T47D (cell line): ENCODE results near the gene GMDS.

Experiments
- DNase-seq, 2 experiments: peaks; one replicate each; pipeline versions ENCODE4 v3.0.0 to v3.0.0-alpha.2; 2011 to 2012; ENCODE audit warnings: low read depth in 1 of 2, low spot score in 1 of 2
- JUND ChIP-seq: IDR thresholded peaks from 2 replicates; pipeline ENCODE4 v1.6.1; 2012; ENCODE audit warnings: low read depth
- in situ Hi-C: cut with HindIII; loops from 2 replicates; pipeline ENCODE4 v1.10.0; 2016; ENCODE audit warnings: low sequenced_read_pairs, low pct_unique_long_range_greater_than_20kb

GMDS gene

DNA sequence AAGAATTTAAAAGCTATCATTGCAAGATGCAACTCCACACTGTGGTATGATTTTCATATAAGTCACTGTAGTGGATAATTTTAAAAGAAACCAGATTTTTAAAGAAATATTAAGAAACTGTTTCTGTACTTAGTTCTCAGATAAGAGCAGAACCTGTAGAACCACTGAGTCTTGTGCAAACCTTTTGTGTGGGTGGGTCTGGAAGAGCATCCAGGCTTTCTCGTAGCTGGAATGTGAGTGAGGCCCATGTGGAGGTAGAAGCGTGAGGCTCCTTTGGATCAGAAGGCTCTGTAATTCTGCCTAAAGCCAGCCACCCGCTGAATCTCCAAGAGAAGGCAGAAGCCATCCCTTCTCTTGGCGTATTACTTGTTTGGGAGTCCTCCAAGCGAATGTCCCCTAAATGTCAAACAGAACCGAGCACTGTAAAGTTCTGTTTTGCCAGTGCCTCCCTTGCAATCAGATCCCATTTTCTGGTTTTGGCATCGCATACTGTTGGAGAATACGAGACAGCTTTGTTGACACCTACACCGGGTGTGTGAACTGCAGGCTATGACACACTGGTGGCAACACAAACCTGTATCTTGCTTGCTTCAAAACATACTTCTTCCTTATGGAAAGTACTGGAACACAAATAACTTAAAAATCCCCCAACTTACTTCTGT, 447.0 kb downstream of the GMDS start:
- in situ Hi-C loops = no loop called here
- TF ChIP-seq JUND = no peak
- no peak for DNase-seq

DNA sequence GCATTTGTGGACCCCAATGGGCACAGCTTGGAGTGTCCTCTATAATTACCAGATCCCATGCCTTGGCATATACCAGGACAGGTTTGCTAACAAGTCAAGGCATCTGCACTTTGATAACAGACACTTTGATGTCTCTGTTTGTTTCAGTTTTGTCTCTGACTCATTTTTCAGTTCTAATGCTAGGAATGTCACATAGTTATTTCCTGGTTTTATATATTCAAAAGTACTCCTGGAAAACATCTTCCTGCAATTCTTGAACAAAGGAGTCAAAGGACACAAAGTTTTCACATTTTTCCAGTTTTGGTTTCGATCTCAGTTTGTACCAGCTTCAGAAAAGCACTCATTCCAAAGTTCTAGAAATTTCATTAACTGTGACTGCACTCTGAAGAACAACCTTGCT, 447.6 kb downstream of the GMDS start:
- DNase-seq = no peak
- TF ChIP-seq JUND = no peak
- in situ Hi-C loops = no loop called here

DNA sequence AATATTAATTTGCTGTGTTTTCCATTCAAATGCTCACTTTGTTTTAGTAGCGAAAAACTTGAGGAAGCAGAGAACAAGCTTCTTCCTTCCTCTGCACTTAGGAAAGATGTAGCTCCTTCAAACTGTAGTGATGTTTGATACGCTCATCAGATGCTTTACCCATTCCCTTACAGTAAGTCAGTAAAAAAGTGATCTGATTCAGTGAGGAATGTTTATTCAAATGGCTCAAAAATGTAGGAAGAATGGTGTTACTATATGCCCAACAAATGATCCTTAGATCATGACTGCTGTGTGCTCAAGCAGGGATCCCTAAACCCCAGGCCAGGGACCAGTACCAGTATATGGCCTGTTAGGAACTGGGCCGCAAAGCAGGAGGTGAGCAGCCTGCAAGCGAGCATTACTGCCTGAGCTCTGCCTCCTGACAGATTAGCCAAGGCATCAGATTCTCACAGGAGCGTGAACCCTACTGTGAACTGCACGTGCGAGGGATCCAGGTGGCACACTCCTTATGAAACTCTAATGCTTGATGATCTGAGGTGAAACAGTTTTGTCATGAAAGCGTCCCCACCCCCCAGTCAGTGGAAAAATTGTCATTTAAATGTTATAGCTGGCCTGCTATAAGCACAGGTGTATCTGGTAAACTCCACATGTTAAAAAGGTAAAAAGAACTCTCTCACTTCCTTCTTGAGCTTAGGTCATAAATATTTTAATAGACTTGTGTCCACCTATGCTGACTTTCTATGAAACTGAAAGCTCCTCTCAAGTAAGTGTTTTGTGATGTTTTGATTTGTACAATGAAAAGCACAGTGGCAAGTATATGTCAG, 448.5 kb downstream of the GMDS start:
- in situ Hi-C loops = no loop called here
- DNase-seq = no peak
- TF ChIP-seq JUND = no peak

DNA sequence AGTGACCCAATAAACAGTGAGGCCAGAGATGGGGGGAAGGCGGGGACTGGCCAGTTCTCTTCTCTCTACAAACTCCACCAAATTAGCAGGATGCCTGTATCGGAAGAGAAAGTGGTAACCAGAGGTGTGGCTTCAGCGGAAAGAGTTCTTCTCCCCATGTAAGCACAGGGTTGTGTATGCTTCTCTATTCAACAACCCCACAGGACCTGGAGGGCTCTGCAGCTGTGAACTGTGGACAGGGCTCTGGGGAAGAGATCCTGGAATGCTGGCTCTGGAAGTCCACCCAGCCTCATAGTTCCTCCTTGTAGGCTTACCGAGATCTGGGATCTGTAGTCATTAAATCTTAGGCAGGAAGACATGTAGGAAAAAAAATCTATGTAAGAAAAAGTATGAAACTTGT, 449.5 kb downstream of the GMDS start:
- no peak for TF ChIP-seq JUND
- in situ Hi-C loops = no loop called here
- DNase-seq = no peak

DNA sequence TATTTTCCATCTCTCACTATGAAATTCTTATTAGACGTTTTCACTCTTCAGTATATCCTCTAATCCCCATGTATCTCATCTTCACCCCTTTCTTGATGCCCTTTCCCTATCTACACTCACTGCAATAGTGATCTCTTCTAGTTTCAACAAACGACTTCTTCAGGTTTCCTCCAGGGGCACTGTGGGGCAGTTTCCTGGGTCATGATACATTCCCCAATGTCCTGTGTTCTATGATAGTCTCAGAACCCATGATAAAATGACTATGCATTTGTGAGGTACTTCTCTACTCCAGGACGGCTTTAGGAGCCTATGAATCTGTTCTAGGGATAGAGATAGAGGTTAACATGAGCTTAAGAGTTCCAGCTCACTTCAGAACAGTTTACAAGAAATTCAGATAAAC, 452.4 kb downstream of the GMDS start:
- peak; percentile 18 to 40 for DNase-seq
- TF ChIP-seq JUND = no peak
- in situ Hi-C loops = no loop called here

DNA sequence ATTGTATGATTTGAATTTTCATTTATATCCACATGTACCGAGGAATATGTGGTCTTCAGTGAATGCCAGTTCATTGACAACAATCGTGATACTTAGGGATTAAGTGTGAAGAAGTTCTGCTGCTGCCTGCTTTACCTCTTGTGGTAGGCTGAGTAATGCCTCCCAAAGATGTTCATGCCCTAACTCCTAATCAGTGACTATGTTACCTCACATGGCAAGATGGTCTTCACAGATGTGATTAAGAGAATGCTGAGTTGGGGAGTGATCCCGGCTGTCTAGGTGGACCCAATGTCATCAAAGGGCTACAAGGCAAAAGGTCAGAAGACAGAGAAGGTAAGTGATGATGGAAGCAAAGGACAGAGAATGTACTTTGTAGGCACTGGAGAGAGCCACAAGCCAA, 454.7 kb downstream of the GMDS start:
- in situ Hi-C loops = no loop called here
- no peak for DNase-seq
- TF ChIP-seq JUND = no peak

DNA sequence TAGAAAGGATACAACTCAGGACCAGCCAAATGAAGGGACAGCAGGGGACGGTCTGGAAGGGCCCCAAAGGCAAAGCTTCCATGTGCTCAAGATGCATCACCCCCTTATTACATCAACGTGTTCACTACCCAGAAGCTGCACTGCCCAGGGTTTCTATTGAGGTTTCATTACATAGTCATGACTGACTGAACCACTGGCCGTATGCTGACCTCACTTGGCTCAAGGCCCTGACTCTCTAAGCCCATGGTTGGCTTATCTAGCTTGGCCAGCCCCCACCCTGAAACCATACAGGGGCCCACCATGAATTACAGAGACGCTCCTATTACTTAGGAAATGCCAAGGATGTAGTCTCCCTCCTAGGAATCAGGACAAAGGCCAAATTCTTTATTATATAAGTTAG, 456.3 kb downstream of the GMDS start:
- in situ Hi-C loops = no loop called here
- no peak for TF ChIP-seq JUND
- no peak for DNase-seq

DNA sequence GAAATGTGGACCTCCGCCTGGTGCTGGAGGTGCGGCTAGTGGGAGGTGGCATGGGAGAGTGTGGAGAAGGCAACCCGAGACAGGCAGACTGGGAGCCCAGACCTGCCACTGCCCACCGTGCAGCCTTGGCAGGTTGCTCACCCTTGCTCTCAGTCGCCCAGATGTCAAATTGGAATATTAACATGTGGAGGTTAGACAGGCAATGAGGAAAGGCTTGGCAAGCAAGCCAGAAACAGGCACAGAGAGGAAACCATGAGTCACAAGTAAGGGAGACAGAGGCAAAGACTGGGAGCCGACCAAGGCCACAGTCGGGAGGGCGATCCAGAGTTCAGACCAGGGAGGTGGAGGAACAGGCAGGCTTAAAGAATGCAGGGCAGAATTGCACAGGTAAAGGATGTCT, 457.5 kb downstream of the GMDS start:
- in situ Hi-C loops = no loop called here
- no peak for DNase-seq

DNA sequence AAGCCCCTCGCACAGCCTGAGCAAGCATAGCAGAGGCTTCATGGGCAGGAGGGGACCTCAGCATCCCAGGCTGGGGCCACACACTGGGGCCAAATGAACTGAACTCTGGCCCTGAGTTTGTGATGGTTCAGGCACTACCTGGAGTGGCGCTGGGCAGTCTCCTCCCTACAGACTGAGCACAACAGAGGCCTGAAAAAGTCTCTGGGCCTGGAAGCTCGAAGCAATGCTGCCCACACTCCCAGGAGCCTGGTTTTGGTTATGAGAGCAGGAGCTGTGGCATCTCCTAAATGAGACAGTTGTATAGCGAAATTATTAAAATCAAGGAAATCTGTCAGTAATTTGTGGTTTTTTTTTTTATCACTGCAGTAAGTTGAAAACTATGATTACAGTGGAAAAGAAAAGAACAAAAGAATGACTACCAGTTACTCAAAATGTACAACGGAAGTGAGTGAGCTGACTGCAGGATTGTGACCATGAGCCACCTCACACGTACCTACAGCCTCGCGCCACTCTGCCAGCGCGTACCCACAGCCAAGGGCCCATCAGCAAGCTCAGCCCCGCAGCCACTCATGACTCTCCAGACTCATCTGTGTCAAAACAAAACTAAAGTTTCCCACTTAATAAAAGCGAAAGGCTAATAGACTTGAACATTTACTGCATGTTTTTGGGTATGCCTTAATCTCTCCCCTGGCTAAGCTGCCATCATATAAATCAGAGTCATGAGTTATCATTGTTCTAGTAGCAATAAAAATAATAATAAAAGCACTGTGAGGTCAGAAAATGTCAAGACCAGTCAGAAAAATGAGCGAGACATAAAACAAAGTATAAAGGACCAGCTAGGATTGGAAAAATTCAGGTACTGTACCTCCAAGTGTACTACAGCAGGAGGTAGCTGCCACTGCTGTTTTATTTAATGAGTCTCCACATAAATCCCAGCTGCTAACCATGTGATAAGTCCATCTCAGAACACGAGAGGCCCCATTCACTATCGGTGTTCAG, 458.7 kb downstream of the GMDS start:
- in situ Hi-C loops = no loop called here
- TF ChIP-seq JUND = no peak
- DNase-seq = no peak

More for the DNA sequence above, 457.5 kb downstream of the GMDS start:
- no peak for TF ChIP-seq JUND

DNA sequence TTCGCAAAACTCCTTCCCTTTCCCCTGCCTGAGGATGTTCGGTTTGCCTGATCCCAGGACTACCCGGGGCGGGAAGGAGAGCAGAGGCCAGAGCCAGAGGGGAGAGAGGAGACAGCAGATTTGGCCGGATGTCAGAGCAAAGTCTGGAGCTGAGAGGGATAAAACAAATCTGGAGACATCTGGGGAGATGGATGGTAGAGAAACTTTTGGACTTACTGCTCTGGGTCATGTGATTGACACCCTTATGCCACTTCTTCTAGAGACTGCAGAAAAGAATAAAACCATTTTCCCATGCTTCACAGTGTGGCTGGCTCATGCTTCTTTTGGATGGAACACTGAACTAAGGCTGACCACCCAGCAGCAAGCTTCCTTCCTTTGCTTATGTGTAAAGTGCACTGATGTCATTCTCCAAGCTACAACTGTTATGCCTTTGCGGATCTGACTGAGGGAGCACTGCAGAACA, 461.0 kb downstream of the GMDS start:
- no peak for DNase-seq
- in situ Hi-C loops = no loop called here
- no peak for TF ChIP-seq JUND

DNA sequence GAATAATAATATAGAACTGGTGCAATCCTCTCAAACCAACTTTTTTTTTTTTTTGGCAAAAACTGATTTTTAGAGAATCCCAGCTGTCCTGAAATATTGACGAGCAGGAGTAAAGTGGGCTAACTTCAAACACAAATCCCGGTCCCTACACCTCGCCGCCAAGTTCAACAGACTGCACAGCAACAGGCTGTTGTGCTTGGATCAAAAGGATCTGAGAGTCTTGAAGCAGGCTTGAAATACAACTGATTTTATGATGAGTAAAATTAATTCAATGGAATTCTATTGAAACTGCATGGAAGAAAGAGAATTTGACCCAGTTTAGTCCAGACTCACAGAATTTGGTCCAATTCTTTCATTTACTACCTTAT, 463.6 kb downstream of the GMDS start:
- no peak for TF ChIP-seq JUND
- DNase-seq = no peak
- in situ Hi-C loops = no loop called here

DNA sequence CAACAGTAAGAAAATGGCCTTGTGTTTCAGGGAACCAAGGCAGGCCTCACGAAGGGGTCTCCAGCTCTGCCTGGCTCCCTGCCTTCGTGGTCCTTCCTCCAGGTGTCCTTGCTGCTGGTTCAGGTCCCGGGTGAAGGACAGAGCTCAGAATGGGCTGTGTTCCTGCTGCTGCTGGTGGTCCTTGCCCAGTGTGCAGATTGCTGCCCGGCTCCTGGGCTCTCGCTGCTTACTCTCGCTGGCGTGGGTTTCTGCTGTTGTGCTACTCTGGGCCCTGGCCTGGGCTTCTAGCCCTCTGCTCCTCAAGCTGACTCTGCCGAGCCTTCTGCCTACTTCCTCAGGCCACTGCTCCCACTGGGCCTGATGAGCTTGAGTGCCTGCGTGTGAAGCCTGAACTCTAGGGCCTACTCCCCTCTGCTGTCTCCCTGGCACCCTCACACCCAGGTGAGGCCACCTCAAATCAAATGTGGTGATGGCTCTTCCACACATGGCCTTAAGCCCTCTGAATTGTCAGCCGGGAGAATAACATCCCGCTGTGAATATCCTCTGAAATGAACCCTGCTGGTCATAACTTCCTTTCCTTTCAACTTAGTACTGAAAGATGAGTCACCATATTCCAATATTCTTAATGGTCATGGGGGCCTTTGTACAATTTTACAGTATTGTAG, 464.1 kb downstream of the GMDS start:
- TF ChIP-seq JUND = no peak
- in situ Hi-C loops = no loop called here
- no peak for DNase-seq
